ENCODE measurements around the gene EPS8L2.

EPS8L2 gene

DNA sequence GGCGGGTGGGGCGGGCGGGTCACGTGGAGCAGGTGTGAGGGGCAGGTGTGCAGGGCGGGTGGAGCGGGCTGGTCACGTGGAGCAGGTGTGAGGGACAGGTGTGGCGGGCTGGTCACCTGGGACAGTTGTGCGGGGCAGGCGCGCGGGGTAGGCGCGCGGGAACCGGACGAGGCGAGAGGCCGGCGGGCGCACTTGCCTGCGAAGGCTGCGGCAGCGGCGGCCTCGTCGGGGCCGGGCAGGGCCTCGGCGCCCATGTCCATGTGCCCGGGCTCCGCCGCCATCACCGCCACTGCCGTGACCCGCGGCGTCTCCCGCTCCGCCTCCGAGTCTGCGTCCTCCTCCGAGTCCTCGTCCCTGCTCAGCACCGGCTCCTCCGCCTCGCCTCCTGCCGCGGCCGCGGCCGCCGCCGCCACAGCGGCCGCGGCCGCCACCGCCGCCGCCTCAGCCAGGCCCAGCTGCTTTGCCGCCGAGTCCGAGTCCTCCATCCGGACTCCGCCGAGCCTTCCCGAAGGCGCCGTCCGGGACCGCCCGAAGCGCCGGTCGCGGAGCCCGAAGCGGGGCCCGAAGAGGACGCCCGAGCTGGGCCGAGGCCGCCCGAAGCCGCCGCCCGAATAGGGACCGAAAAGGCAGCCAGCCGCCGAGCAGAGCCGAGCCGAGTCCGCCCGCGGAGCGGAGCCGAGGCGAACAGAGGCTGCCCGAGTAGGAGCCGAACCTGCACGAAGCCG lies 11.3 kb upstream of the EPS8L2 start, which contains the start of gene DEAF1:
TSS of gene DEAF1 (minus strand) at position 660 of the 725 bp plus-strand sequence. CDS start at position 485, 175 bp downstream.
- DNase-seq (ENCODE audit: low read depth in 1 of 2, low spot score in 1 of 2), result peak; percentile 91 to 97
- no peak for TF ChIP-seq CTCF (IDR thresholded peaks at IDR 0.05; ENCODE audit: insufficient read depth, low read length)
- TF ChIP-seq, protein P1, sequence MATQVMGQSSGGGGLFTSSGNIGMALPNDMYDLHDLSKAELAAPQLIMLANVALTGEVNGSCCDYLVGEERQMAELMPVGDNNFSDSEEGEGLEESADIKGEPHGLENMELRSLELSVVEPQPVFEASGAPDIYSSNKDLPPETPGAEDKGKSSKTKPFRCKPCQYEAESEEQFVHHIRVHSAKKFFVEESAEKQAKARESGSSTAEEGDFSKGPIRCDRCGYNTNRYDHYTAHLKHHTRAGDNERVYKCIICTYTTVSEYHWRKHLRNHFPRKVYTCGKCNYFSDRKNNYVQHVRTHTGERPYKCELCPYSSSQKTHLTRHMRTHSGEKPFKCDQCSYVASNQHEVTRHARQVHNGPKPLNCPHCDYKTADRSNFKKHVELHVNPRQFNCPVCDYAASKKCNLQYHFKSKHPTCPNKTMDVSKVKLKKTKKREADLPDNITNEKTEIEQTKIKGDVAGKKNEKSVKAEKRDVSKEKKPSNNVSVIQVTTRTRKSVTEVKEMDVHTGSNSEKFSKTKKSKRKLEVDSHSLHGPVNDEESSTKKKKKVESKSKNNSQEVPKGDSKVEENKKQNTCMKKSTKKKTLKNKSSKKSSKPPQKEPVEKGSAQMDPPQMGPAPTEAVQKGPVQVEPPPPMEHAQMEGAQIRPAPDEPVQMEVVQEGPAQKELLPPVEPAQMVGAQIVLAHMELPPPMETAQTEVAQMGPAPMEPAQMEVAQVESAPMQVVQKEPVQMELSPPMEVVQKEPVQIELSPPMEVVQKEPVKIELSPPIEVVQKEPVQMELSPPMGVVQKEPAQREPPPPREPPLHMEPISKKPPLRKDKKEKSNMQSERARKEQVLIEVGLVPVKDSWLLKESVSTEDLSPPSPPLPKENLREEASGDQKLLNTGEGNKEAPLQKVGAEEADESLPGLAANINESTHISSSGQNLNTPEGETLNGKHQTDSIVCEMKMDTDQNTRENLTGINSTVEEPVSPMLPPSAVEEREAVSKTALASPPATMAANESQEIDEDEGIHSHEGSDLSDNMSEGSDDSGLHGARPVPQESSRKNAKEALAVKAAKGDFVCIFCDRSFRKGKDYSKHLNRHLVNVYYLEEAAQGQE (IDR thresholded peaks at IDR 0.05; ENCODE audit: insufficient replicate concordance, low read depth), result no peak
- TF ChIP-seq POLR2AphosphoS5 (IDR thresholded peaks at IDR 0.05; ENCODE audit: low read depth), result no peak; the same call in 1 of the 2 replicates
- no peak for TF ChIP-seq GABPA (IDR thresholded peaks at IDR 0.05; ENCODE audit: low read depth)
- TF ChIP-seq SPI1 (IDR thresholded peaks at IDR 0.05; ENCODE audit: borderline replicate concordance, low read depth), result no peak
- Histone ChIP-seq H3K27me3 (ENCODE audit: insufficient read depth, poor library complexity, severe bottlenecking) (no peaks in the 10 kb centered on the region), H3K4me3 (replicated peaks; ENCODE audit: insufficient read depth, low read length) (peak within 1 kb of the TSS; percentile 60), H3K27ac (replicated peaks) (peak within 1 kb of the TSS; percentile 100)

GRCh38 chr11:695288-695537 lies 10.8 kb upstream of the EPS8L2 start:
- H3K27me3 ChIP-seq (ENCODE audit: insufficient read depth, poor library complexity, severe bottlenecking), result no peaks in the 10 kb centered on the region
- TF ChIP-seq GABPA (IDR thresholded peaks at IDR 0.05; ENCODE audit: low read depth) (no peak), SPI1 (IDR thresholded peaks at IDR 0.05; ENCODE audit: borderline replicate concordance, low read depth) (no peak)
- TF ChIP-seq, protein P1 (IDR thresholded peaks at IDR 0.05; ENCODE audit: insufficient replicate concordance, low read depth), result no peak
- no peak for DNase-seq (ENCODE audit: low read depth in 1 of 2, low spot score in 1 of 2)
- H3K4me3 ChIP-seq (replicated peaks; ENCODE audit: insufficient read depth, low read length), result peak overlapping the region; percentile 49
- H3K27ac ChIP-seq (replicated peaks), result peak overlapping the region; percentile 100

DNA sequence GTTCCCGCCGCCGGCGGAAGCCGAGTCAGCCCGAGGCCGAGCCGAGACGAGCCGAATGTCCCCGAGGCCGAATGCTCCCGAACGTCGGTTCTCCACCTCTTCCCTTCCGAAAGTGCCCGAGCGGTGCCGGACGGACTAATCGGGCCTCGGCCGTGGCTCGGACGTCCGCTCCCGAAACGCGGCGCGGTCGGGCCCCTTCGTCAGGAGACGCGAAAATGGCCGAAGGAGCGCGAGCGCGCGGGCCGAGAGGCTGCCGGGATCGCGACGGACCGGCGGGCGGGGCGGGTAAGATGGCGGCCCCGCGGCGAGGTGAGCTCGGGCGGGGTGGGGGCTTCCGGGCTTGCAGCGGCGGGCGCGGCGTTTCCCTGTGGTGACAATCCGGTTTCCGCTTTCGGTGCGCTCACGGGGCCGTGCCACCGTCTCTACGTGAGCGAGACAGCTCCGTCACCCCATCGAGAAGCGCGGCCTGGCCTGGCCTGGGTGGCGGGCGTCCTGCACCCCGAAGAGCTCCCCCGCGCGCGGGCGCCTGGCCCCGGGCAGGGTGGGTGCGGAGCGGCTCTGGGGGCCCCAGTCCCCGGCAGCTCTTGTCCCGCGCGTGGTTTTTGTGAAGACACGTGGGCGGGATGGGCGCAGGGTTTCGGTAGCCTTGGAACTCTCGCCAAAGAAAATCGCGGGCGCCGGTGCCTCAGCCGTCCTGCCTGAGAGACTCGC lies 10.3 kb upstream of the EPS8L2 start, which contains the start of gene TMEM80:
TSS of gene TMEM80 (plus strand) at position 279 of the 711 bp plus-strand sequence. CDS start at position 291, 12 bp downstream.
- H3K27ac ChIP-seq (replicated peaks), result peak within 1 kb of the TSS; percentile 100
- TF ChIP-seq POLR2AphosphoS5 (IDR thresholded peaks at IDR 0.05; ENCODE audit: low read depth) (peak; percentile 63), GABPA (IDR thresholded peaks at IDR 0.05; ENCODE audit: low read depth) (no peak)
- TF ChIP-seq, protein P1 (IDR thresholded peaks at IDR 0.05; ENCODE audit: insufficient replicate concordance, low read depth), result peak; percentile 14
- peak; percentile 94 to 99 for DNase-seq (ENCODE audit: low read depth in 1 of 2, low spot score in 1 of 2)
- no peaks in the 10 kb centered on the region for H3K27me3 ChIP-seq (ENCODE audit: insufficient read depth, poor library complexity, severe bottlenecking)
- peak within 1 kb of the TSS; percentile 60 for H3K4me3 ChIP-seq (replicated peaks; ENCODE audit: insufficient read depth, low read length)

All from HL-60 (cell line).